ENCODE measurements around the gene RPLP2. TPM values are rescaled to one million over a fixed set of nuclear protein-coding genes. Genes with fewer than 3 reads are reported as not detected.

The RPLP2 gene
- total RNA-seq, 1 experiment from 2014 or later, result 1,270 TPM

- peaks cover 20% of the 10 kb centered on the region for H4K20me1 ChIP-seq (ENCODE audit: insufficient read depth)
- intact Hi-C loops (cut with micrococcal nuclease; ENCODE audit: unreplicated experiment), result loop anchor here (5.0 kb wide), 1 partner anchor 102 kb away; no protein-coding TSS in a partner anchor
- H3K27me3 ChIP-seq (ENCODE audit: insufficient read depth, low read depth), result no peaks in the 10 kb centered on the region
- H3K4me2 ChIP-seq, result no peak overlapping the region
- DNase-seq, result no peak
- ChIA-PET CTCF (no interaction called here), POLR2A (ENCODE audit: unreplicated experiment) (no interaction called here)
- no TSS peak for BruUV-seq (replicated peaks)
- TF ChIP-seq EZH2 (IDR thresholded peaks at IDR 0.05; ENCODE audit: low read depth), result no peak
- no peak for TF ChIP-seq CTCF (conservative IDR thresholded peaks at IDR 0.05)
- H3K36me3 ChIP-seq (ENCODE audit: low read depth), result peaks cover 13% of the 10 kb centered on the region; the same call in 1 of the 2 replicates
- no peaks in the 10 kb centered on the region; the same call in 1 of the 2 replicates for H3K79me2 ChIP-seq (ENCODE audit: low read depth)
- no peak overlapping the region for H3K4me3 ChIP-seq
- peaks cover 75% of the 10 kb centered on the region for H3F3A ChIP-seq (ENCODE audit: insufficient read depth, low read depth)
- H3K9me3 ChIP-seq (ENCODE audit: insufficient read depth, low read depth), result no peaks in the 10 kb centered on the region
- H3K4me1 ChIP-seq (replicated peaks; ENCODE audit: insufficient read depth), result peaks cover 30% of the 10 kb centered on the region
- H2AFZ ChIP-seq, result no peak overlapping the region
- no peaks in the 10 kb centered on the region for H3K9me2 ChIP-seq (ENCODE audit: insufficient read depth)
- H3K27ac ChIP-seq, result no peak overlapping the region
Observed at GRCh38 chr11:764322-765024, 45.3 kb upstream of the RPLP2 start.

- Histone ChIP-seq H2AFZ (no peak overlapping the region), H4K20me1 (ENCODE audit: insufficient read depth) (peaks cover 20% of the 10 kb centered on the region), H3K9me3 (ENCODE audit: insufficient read depth, low read depth) (no peaks in the 10 kb centered on the region), H3K9me2 (ENCODE audit: insufficient read depth) (no peaks in the 10 kb centered on the region), H3K4me2 (no peak overlapping the region), H3K4me3 (no peak overlapping the region), H3K27me3 (ENCODE audit: insufficient read depth, low read depth) (no peaks in the 10 kb centered on the region), H3K36me3 (ENCODE audit: low read depth) (peaks cover 6% of the 10 kb centered on the region; the same call in 1 of the 2 replicates), H3K27ac (no peak overlapping the region), H3K79me2 (ENCODE audit: low read depth) (no peaks in the 10 kb centered on the region; the same call in 1 of the 2 replicates), H3F3A (ENCODE audit: insufficient read depth, low read depth) (peaks cover 67% of the 10 kb centered on the region), H3K4me1 (replicated peaks; ENCODE audit: insufficient read depth) (peaks cover 30% of the 10 kb centered on the region)
- BruUV-seq (replicated peaks), result no TSS peak
- ChIA-PET POLR2A (ENCODE audit: unreplicated experiment) (no interaction called here), CTCF (no interaction called here)
- no peak for TF ChIP-seq EZH2 (IDR thresholded peaks at IDR 0.05; ENCODE audit: low read depth)
- peak; percentile 66 for TF ChIP-seq CTCF (conservative IDR thresholded peaks at IDR 0.05)
- peak; percentile 43 to 67 for DNase-seq
- intact Hi-C loops (cut with micrococcal nuclease; ENCODE audit: unreplicated experiment), result no loop called here
Observed at GRCh38 chr11:765025-765801, 44.6 kb upstream of the RPLP2 start.

- Histone ChIP-seq H3K36me3 (ENCODE audit: low read depth) (peaks cover 6% of the 10 kb centered on the region; the same call in 1 of the 2 replicates), H3K79me2 (ENCODE audit: low read depth) (no peaks in the 10 kb centered on the region), H3K27me3 (ENCODE audit: insufficient read depth, low read depth) (no peaks in the 10 kb centered on the region), H4K20me1 (ENCODE audit: insufficient read depth) (peaks cover 21% of the 10 kb centered on the region), H3K4me3 (no peak overlapping the region), H3K9me2 (ENCODE audit: insufficient read depth) (no peaks in the 10 kb centered on the region), H2AFZ (no peak overlapping the region), H3K4me2 (no peak overlapping the region), H3F3A (ENCODE audit: insufficient read depth, low read depth) (peaks cover 62% of the 10 kb centered on the region), H3K4me1 (replicated peaks; ENCODE audit: insufficient read depth) (peaks cover 28% of the 10 kb centered on the region), H3K27ac (no peak overlapping the region), H3K9me3 (ENCODE audit: insufficient read depth, low read depth) (no peaks in the 10 kb centered on the region)
- intact Hi-C loops (cut with micrococcal nuclease; ENCODE audit: unreplicated experiment), result no loop called here
- no peak for DNase-seq
- ChIA-PET CTCF (no interaction called here), POLR2A (ENCODE audit: unreplicated experiment) (no interaction called here)
- no peak for TF ChIP-seq EZH2 (IDR thresholded peaks at IDR 0.05; ENCODE audit: low read depth)
- TF ChIP-seq CTCF (conservative IDR thresholded peaks at IDR 0.05), result no peak
- BruUV-seq (replicated peaks), result no TSS peak
Observed at GRCh38 chr11:765802-766091, 44.0 kb upstream of the RPLP2 start.
